HepG2 (cell line): ENCODE data around the gene NEGR1. TPM values are rescaled to one million over a fixed set of nuclear protein-coding genes. Genes with fewer than 3 reads are reported as not detected.

Source experiments
- ATAC-seq: fragments of 200-7000 bp; cut with Tn5 transposase; 3 replicates; pipeline ENCODE4 v1.9.1; 2020; ENCODE audit warnings: mild to moderate bottlenecking, moderate library complexity
- BruUV-seq: library from RNA; stranded (reverse); fragments of 400-500 nt; replicated peaks from 2 replicates; lab custom pipeline; 2021; lab: Mats Ljungman, UMichigan
- CTCF ChIA-PET: fragments of 300-600 bp; formaldehyde crosslinking; extraction: SDS; loops from one replicate; lab custom pipeline; 2021; ENCODE audit warnings: low total read pairs, inconsistent platforms, low intra/inter-chr PET ratio; lab: Yijun Ruan, JAX
- POLR2A ChIA-PET: fragments of 350-600 bp; sonication (Branson Sonifier 250); formaldehyde crosslinking; loops from one replicate; lab custom pipeline; 2020; ENCODE audit warnings: antibody characterized with exemption, inconsistent platforms; lab: Yijun Ruan, JAX
- DNase-seq: peaks from one replicate; pipeline ENCODE4 v3.0.0-alpha.2; 2015; ENCODE audit warnings: low spot score
- FAIRE-seq: peaks from 3 replicates; lab custom pipeline; 2011; peaks lifted over from hg19 to GRCh38; lab: Jason Lieb, UNC
- H2AFZ ChIP-seq: one replicate; pipeline ENCODE4 v1.6.1; 2011; ENCODE audit warnings: low read length, inconsistent platforms
- H3K27ac ChIP-seq: fragments of 300-600 bp; 3 replicates; pipeline ENCODE4 v1.8.0; 2011; ENCODE audit warnings: mixed run types, mild to moderate bottlenecking, mixed read lengths, low read length, inconsistent platforms; ENCODE audit not compliant: insufficient read depth; ENCODE audit errors: extremely low read length
- H3K27me3 ChIP-seq, 2 experiments: fragments of 200-600 bp in 1 of 2; 2 replicates in 1 of 2; 3 replicates in 1 of 2; pipeline versions ENCODE4 v1.6.0 to v1.8.0; 2011; ENCODE audit warnings: low read length in 2 of 2, mild to moderate bottlenecking in 2 of 2, moderate library complexity in 2 of 2, inconsistent platforms in 1 of 2; ENCODE audit not compliant: insufficient read depth in 2 of 2, control insufficient read depth in 1 of 2
- H3K36me3 ChIP-seq, 2 experiments: fragments of 200-600 bp in 1 of 2; replicated peaks in 1 of 2; 2 replicates in 1 of 2; 3 replicates in 1 of 2; pipeline versions ENCODE4 v1.5.1 to v1.8.0; 2011; ENCODE audit warnings: low read length in 2 of 2, inconsistent platforms in 1 of 2; ENCODE audit not compliant: insufficient read depth in 2 of 2, control insufficient read depth in 1 of 2
- H3K4me1 ChIP-seq: 2 replicates; pipeline ENCODE4 v1.5.1; 2012; ENCODE audit warnings: low read length, inconsistent platforms; ENCODE audit not compliant: insufficient read depth
- H3K4me2 ChIP-seq: 2 replicates; pipeline ENCODE4 v1.6.0; 2011; ENCODE audit warnings: low read depth, low read length, inconsistent platforms
- H3K4me3 ChIP-seq, 3 experiments: fragments of 200-600 bp in 1 of 3; sonication (generic), shearing (Covaris generic) in 1 of 3; replicated peaks in 1 of 3; 2 replicates each; pipeline ENCODE4 v1.5.1; 2011 to 2016; ENCODE audit warnings: low read length in 3 of 3, inconsistent platforms in 2 of 3, low read depth in 2 of 3, mild to moderate bottlenecking in 2 of 3, control low read depth in 1 of 3, mixed read lengths in 1 of 3; ENCODE audit not compliant: insufficient read depth in 1 of 3
- H3K79me2 ChIP-seq: one replicate; pipeline ENCODE4 v1.6.1; 2011; ENCODE audit warnings: low read length, inconsistent platforms; ENCODE audit not compliant: insufficient read depth
- H3K9ac ChIP-seq: 2 replicates; pipeline ENCODE4 v1.6.0; 2011; ENCODE audit warnings: mild to moderate bottlenecking, low read depth, low read length, inconsistent platforms; ENCODE audit not compliant: insufficient read depth
- H3K9me3 ChIP-seq: 2 replicates; pipeline ENCODE4 v1.5.1; 2012; ENCODE audit warnings: mild to moderate bottlenecking, low read length
- H4K20me1 ChIP-seq: 2 replicates; pipeline ENCODE4 v1.6.0; 2011; ENCODE audit warnings: inconsistent platforms, mild to moderate bottlenecking, low read length, moderate library complexity; ENCODE audit not compliant: insufficient read depth
- CCDC6 ChIP-seq: sonication (generic); formaldehyde crosslinking; IDR thresholded peaks from 2 replicates; pipeline ENCODE4 v1.8.1; 2022; ENCODE audit warnings: mild to moderate bottlenecking, missing genetic modification reagents, moderate library complexity
- CEBPB ChIP-seq: IDR thresholded peaks from 2 replicates; pipeline ENCODE4 v1.6.1; 2011; ENCODE audit warnings: low read depth, low read length, improper control_type of control experiment, borderline replicate concordance
- CEBPG ChIP-seq: IDR thresholded peaks from 2 replicates; pipeline ENCODE4 v1.6.1; 2016
- REL ChIP-seq: sonication (generic); formaldehyde crosslinking; conservative IDR thresholded peaks from 2 replicates; pipeline ENCODE4 v1.8.0; 2022; ENCODE audit warnings: mild to moderate bottlenecking, missing genetic modification reagents, moderate library complexity
- SOX13 ChIP-seq, 3 experiments: fragments of 450-650 bp in 1 of 3; sonication (generic) in 1 of 3; formaldehyde crosslinking in 1 of 3; IDR thresholded peaks in 2 of 3; conservative IDR thresholded peaks in 1 of 3; 2 replicates each; pipeline versions ENCODE4 v1.5.0 to v1.6.1; 2016 to 2020; ENCODE audit warnings: antibody characterized with exemption in 1 of 3, mild to moderate bottlenecking in 1 of 3, missing compliant biosample characterization in 1 of 3, missing genetic modification reagents in 1 of 3, moderate library complexity in 1 of 3
- SOX5 ChIP-seq: IDR thresholded peaks from 2 replicates; pipeline ENCODE4 v1.6.1; 2016; ENCODE audit warnings: borderline replicate concordance
- YEATS4 ChIP-seq: sonication (generic); formaldehyde crosslinking; IDR thresholded peaks from 2 replicates; pipeline ENCODE4 v1.4.0; 2020; ENCODE audit warnings: missing genetic modification reagents, borderline replicate concordance
- ZNF563 ChIP-seq: sonication (generic); formaldehyde crosslinking; IDR thresholded peaks from 2 replicates; pipeline ENCODE4 v1.8.0; 2022; ENCODE audit warnings: mild to moderate bottlenecking, moderate library complexity, missing genetic modification reagents
- WGBS: methylation state at CpG from one replicate; pipeline ENCODE4 v1.1.6; 2017; ENCODE audit warnings: low lambda C conversion rate; 5-methylcytosine and 5-hydroxymethylcytosine counted together
- in situ Hi-C: cut with HindIII; loops from 2 replicates; pipeline ENCODE4 v1.10.0; 2017; ENCODE audit warnings: low pct_unique_long_range_greater_than_20kb; ENCODE audit not compliant: extremely low pct_ligation_motif_present
- intact Hi-C: fragments of 100-400 bp; cut with micrococcal nuclease; formaldehyde crosslinking; loops from one replicate; pipeline ENCODE4 v1.10.0; 2022; ENCODE audit not compliant: unreplicated experiment
- polyA plus RNA-seq, 8 experiments: library from polyadenylated mRNA; depleted of rRNA in 3 of 8; stranded (reverse) in 7 of 8; unstranded in 1 of 8; fragments of >200 nt; fragmentation: Illumina TruSeq in 4 of 8; extraction: Trizol in 4 of 8; gene quantifications; 2 replicates each; pipeline versions ENCODE4 v1.2.1 to v1.2.3, GENCODE V29; 2011 to 2016; ENCODE audit warnings: low read depth in 4 of 8, missing spikeins in 1 of 8, mixed read lengths in 1 of 8; ENCODE audit not compliant: insufficient read depth in 1 of 8
- total RNA-seq, 5 experiments: library from RNA; depleted of rRNA; stranded (reverse); fragments of >200 nt; fragmentation: Illumina TruSeq; extraction: Trizol; gene quantifications; 2 replicates each; pipeline ENCODE4 v1.2.3, GENCODE V29; 2016; ENCODE audit warnings: low read depth in 1 of 5
- TF ChIP-seq, protein P1 (sequence below): sonication (generic); formaldehyde crosslinking; conservative IDR thresholded peaks from 2 replicates; pipeline ENCODE4 v1.8.0; 2022; ENCODE audit warnings: missing genetic modification reagents

Gene NEGR1
- total and polyA plus RNA-seq, 2 of the 13 experiments (the other 11 are each of a cell fraction or from before 2014, with no cell fraction given), result not detected

DNA sequence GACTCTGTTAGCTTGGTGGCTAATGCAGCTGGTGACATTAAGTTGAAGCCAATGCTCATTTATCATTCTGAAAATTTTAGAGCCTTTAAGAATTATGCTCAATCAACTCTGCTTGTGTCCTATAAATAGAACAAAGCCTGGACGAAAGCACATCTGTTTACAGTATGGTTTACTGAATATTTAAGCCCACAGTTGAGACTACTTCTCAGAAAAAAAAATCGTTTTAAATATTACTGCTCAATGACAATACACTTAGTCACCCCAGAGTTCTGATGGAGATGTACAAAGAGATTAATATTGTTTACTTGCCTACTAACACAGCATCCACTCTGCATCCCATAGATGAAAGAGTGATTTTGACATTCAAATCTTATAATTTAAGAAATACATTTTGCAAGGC, 79.6 kb downstream of the NEGR1 start:
- WGBS, result 0% methylated on average over 2 of the region's 2 CpGs
- ChIA-PET POLR2A (no interaction called here), CTCF (no interaction called here)
- no peaks in the 10 kb centered on the region for H4K20me1 ChIP-seq
- no peak overlapping the region for H3K4me2 ChIP-seq
- H3K27ac ChIP-seq, result no peak overlapping the region
- no peak overlapping the region for H3K4me3 ChIP-seq
- no peak for ATAC-seq
- no peaks in the 10 kb centered on the region for H3K9me3 ChIP-seq
- intact Hi-C loops (no loop called here), in situ Hi-C loops (no loop called here)
- no peaks in the 10 kb centered on the region for H3K79me2 ChIP-seq
- no peak for DNase-seq
- H2AFZ ChIP-seq, result no peak overlapping the region
- no peaks in the 10 kb centered on the region for H3K36me3 ChIP-seq
- TF ChIP-seq YEATS4 (CRISPR knock-in tag), result no peak
- no peak for TF ChIP-seq CCDC6
- TF ChIP-seq REL (CRISPR knock-in tag), result no peak
- TF ChIP-seq, protein P1, sequence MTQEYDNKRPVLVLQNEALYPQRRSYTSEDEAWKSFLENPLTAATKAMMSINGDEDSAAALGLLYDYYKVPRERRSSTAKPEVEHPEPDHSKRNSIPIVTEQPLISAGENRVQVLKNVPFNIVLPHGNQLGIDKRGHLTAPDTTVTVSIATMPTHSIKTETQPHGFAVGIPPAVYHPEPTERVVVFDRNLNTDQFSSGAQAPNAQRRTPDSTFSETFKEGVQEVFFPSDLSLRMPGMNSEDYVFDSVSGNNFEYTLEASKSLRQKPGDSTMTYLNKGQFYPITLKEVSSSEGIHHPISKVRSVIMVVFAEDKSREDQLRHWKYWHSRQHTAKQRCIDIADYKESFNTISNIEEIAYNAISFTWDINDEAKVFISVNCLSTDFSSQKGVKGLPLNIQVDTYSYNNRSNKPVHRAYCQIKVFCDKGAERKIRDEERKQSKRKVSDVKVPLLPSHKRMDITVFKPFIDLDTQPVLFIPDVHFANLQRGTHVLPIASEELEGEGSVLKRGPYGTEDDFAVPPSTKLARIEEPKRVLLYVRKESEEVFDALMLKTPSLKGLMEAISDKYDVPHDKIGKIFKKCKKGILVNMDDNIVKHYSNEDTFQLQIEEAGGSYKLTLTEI, result no peak
- no TSS peak for BruUV-seq
- no peak for FAIRE-seq
- H3K4me1 ChIP-seq, result peaks cover 14% of the 10 kb centered on the region
- no peak overlapping the region for H3K9ac ChIP-seq
- H3K27me3 ChIP-seq, result no peaks in the 10 kb centered on the region

DNA sequence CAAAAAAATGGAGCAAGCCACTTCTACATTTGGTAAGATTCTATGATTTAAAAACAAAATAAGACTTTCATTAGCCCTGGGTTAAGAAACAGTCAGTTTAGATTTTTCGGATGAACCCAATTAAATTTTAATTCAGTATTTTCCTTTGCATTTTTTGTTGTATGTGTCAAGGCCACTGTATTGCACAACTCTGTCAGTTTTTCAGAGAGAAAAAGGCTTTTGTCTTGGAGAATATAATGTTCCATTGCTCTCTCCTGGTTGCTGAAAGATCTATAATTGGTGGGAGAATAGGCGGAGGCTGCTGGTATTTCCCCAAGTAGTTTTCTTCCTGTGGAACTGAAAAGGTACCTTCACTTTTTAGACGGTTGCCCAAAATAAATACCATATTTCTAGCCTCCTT, 84.6 kb downstream of the NEGR1 start:
- FAIRE-seq, result no peak
- H2AFZ ChIP-seq, result peak overlapping the region; percentile 28
- peak; percentile 38; the same call in 1 of the 2 replicates for TF ChIP-seq CEBPG
- peak; percentile 61; the same call in 1 of the 2 replicates for TF ChIP-seq CEBPB
- peak; percentile 16; the same call in 1 of the 2 replicates for TF ChIP-seq SOX5 (CRISPR knock-in tag)
- TF ChIP-seq ZNF563 (CRISPR knock-in tag), result no peak
- TF ChIP-seq SOX13 (IDR thresholded peaks at IDR 0.05), result no peak
- peak in 1 of 2 experiments; percentile 40; a peak in 1 of 4 replicates for TF ChIP-seq SOX13 (CRISPR knock-in tag; conservative IDR thresholded peaks at IDR 0.05 in 1 of 2, IDR thresholded peaks at IDR 0.05 in 1 of 2)
- H3K36me3 ChIP-seq, result no peaks in the 10 kb centered on the region
- WGBS, result 12% methylated on average over 3 of the region's 3 CpGs
- CTCF ChIA-PET, result no interaction called here
- no peaks in the 10 kb centered on the region for H3K79me2 ChIP-seq
- H3K4me1 ChIP-seq, result peaks cover 7% of the 10 kb centered on the region
- intact Hi-C loops, result no loop called here
- no peaks in the 10 kb centered on the region for H3K9me3 ChIP-seq
- no peak overlapping the region; a peak in 1 of 6 replicates for H3K4me3 ChIP-seq
- H4K20me1 ChIP-seq, result no peaks in the 10 kb centered on the region
- POLR2A ChIA-PET, result no interaction called here
- DNase-seq, result no peak
- ATAC-seq, result no peak
- H3K4me2 ChIP-seq, result no peak overlapping the region
- H3K9ac ChIP-seq, result no peak overlapping the region
- no TSS peak for BruUV-seq
- H3K27me3 ChIP-seq, result no peaks in the 10 kb centered on the region
- no peak overlapping the region for H3K27ac ChIP-seq
- in situ Hi-C loops, result no loop called here
